B cell (primary cell): ENCODE results near the gene GATA5. TPM values are rescaled to one million over a fixed set of nuclear protein-coding genes. Genes with fewer than 3 reads are reported as not detected.

Experiments
- ATAC-seq: fragments of 200-7000 bp; cut with Tn5 transposase; one replicate; pipeline ENCODE4 v1.10.0; 2021; ENCODE audit warnings: low read depth, mild to moderate bottlenecking, moderate number of reproducible peaks, moderate library complexity
- CTCF ChIA-PET: fragments of 350-600 bp; sonication (Branson Sonifier 250); formaldehyde crosslinking; loops from one replicate; lab custom pipeline; 2021; ENCODE audit warnings: antibody characterized with exemption, inconsistent platforms; lab: Charles Lee
- POLR2A ChIA-PET: fragments of 350-600 bp; sonication (Branson Sonifier 250); formaldehyde crosslinking; loops from one replicate; lab custom pipeline; 2021; ENCODE audit warnings: antibody characterized with exemption; lab: Charles Lee
- DNase-seq: peaks from one replicate; pipeline ENCODE4 v3.0.0; 2013
- H2AFZ ChIP-seq: 2 replicates; pipeline ENCODE4 v1.6.1; 2012; ENCODE audit warnings: mild to moderate bottlenecking, low read depth, low read length; ENCODE audit not compliant: insufficient read depth, poor library complexity, severe bottlenecking
- H3K27ac ChIP-seq, 2 donors: 1 replicate in 1 of 2; 2 replicates in 1 of 2; pipeline ENCODE4 v1.5.1; 2012 to 2013; ENCODE audit warnings: low read length in 2 of 2, mild to moderate bottlenecking in 2 of 2, moderate library complexity in 1 of 2
- H3K27me3 ChIP-seq, 4 experiments: fragments of 200-600 bp in 1 of 4; sonication (generic) in 1 of 4; replicated peaks in 1 of 4; 1 replicate in 2 of 4; 2 replicates in 2 of 4; pipeline versions ENCODE4 v1.6.1 to v1.7.0; 2013 to 2016; ENCODE audit warnings: low read length in 3 of 4, mild to moderate bottlenecking in 2 of 4, mixed read lengths in 1 of 4, moderate library complexity in 1 of 4; ENCODE audit not compliant: insufficient read depth in 4 of 4, control insufficient read depth in 3 of 4; ENCODE audit errors: control extremely low read depth in 1 of 4
- H3K36me3 ChIP-seq, 2 experiments: replicated peaks in 1 of 2; 1 replicate in 1 of 2; 2 replicates in 1 of 2; pipeline versions ENCODE4 v1.6.1 to v1.7.1; 2013; ENCODE audit warnings: low read length in 1 of 2; ENCODE audit not compliant: insufficient read depth in 2 of 2, control insufficient read depth in 1 of 2; ENCODE audit errors: control extremely low read depth in 1 of 2, extremely low read depth in 1 of 2
- H3K4me1 ChIP-seq, 2 donors: fragments of 200-600 bp in 1 of 2; sonication (generic) in 1 of 2; 1 replicate in 1 of 2; 2 replicates in 1 of 2; pipeline versions ENCODE4 v1.5.1 to v1.6.1; 2013 to 2017; ENCODE audit warnings: low read length in 2 of 2; ENCODE audit not compliant: control insufficient read depth in 2 of 2, insufficient read depth in 2 of 2
- H3K4me2 ChIP-seq: replicated peaks from 2 replicates; pipeline ENCODE3; 2012; ENCODE audit warnings: mild to moderate bottlenecking, low read depth, low read length; ENCODE audit not compliant: poor library complexity, severe bottlenecking
- H3K4me3 ChIP-seq, 5 experiments: fragments of 200-600 bp in 1 of 5; sonication (generic) in 1 of 5; 1 replicate in 3 of 5; 2 replicates in 2 of 5; pipeline versions ENCODE4 v1.5.1 to v1.7.0; 2011 to 2016; ENCODE audit warnings: low read length in 4 of 5, mild to moderate bottlenecking in 4 of 5, low read depth in 2 of 5, control low read depth in 1 of 5, moderate library complexity in 1 of 5; ENCODE audit not compliant: insufficient read depth in 1 of 5; ENCODE audit errors: control extremely low read depth in 1 of 5, extremely low read depth in 1 of 5
- H3K79me2 ChIP-seq: fragments of 200-600 bp; sonication (generic); one replicate; pipeline ENCODE4 v1.6.0; 2016; ENCODE audit warnings: low read length; ENCODE audit not compliant: control insufficient read depth, insufficient read depth
- H3K9ac ChIP-seq: fragments of 200-600 bp; sonication (generic); 2 replicates; pipeline ENCODE4 v1.6.1; 2017; ENCODE audit warnings: mild to moderate bottlenecking, low read length, moderate library complexity
- H3K9me3 ChIP-seq, 3 donors: one replicate each; pipeline versions ENCODE4 v1.6.1 to v1.7.1; 2013; ENCODE audit warnings: low read length in 2 of 3; ENCODE audit not compliant: control insufficient read depth in 2 of 3, insufficient read depth in 1 of 3; ENCODE audit errors: control extremely low read depth in 1 of 3
- H4K20me1 ChIP-seq: 2 replicates; pipeline ENCODE4 v1.6.0; 2012; ENCODE audit warnings: mild to moderate bottlenecking, low read length; ENCODE audit not compliant: insufficient read depth, control insufficient read depth, poor library complexity, severe bottlenecking
- H3K27ac Mint-ChIP-seq: one replicate; pipeline ENCODE4 v1.8.0; 2021; ENCODE audit warnings: mixed read lengths
- H3K27me3 Mint-ChIP-seq: one replicate; pipeline ENCODE4 v1.8.0; 2021; ENCODE audit warnings: mixed read lengths
- H3K4me1 Mint-ChIP-seq: one replicate; pipeline ENCODE4 v1.8.0; 2021; ENCODE audit warnings: mixed read lengths
- H3K4me3 Mint-ChIP-seq: one replicate; pipeline ENCODE4 v1.8.0; 2021; ENCODE audit warnings: mixed read lengths
- H3K9me3 Mint-ChIP-seq: one replicate; pipeline ENCODE4 v1.8.0; 2022; ENCODE audit warnings: mixed read lengths; ENCODE audit not compliant: insufficient read depth
- CTCF ChIP-seq: fragments of 200-600 bp; IDR thresholded peaks from one replicate; pipeline ENCODE4 v1.8.0; 2022; ENCODE audit warnings: antibody characterized with exemption, mild to moderate bottlenecking
- EZH2 ChIP-seq: IDR thresholded peaks from 2 replicates; pipeline ENCODE4 v1.6.1; 2012; ENCODE audit warnings: borderline replicate concordance, low read depth, mild to moderate bottlenecking, moderate library complexity, low read length; ENCODE audit not compliant: insufficient read depth, poor library complexity, severe bottlenecking
- WGBS: methylation state at CpG from one replicate; pipeline ENCODE4 v1.1.5; 2013; ENCODE audit warnings: missing lambda C conversion rate; ENCODE audit not compliant: insufficient coverage; 5-methylcytosine and 5-hydroxymethylcytosine counted together
- intact Hi-C: fragments of 100-400 bp; cut with micrococcal nuclease; formaldehyde crosslinking; loops from one replicate; pipeline ENCODE4 v1.10.0; 2022
- polyA plus RNA-seq: library from polyadenylated mRNA; depleted of rRNA; stranded (reverse); fragments of >200 nt; gene quantifications from 2 replicates; pipeline ENCODE4 v1.2.3, GENCODE V29; 2012
- total RNA-seq, 2 donors: library from RNA; stranded (reverse); fragments of 120-200 nt in 1 of 2; gene quantifications; 1 replicate in 1 of 2; 2 replicates in 1 of 2; pipeline versions ENCODE4 v1.2.3 to v1.2.4, GENCODE V29; 2013 to 2022

Gene GATA5
- total and polyA plus RNA-seq, 2 donors (not counting 1 experiment from before 2014, with no cell fraction given), result not detected

DNA sequence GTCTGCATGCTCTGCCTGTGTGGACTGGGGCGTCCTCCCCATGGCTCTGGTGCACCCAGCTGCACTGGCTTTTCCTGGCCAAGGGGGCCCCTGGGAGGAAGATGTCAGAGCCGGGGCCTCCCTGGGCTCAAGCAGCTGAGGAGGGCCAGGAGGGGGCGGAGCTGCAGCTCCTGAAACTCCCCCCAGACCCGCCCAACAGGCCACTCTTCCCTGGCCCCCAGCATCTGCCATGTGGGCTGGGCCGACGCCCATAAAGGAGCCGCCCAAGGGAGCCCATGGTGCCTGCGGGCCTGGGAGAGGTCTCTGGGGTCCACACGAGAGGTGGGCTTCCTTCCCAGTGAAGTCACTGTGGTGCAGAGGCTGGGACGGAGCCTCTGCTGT lies 52.5 kb downstream of the GATA5 start:
- H3K27me3 Mint-ChIP-seq, result no peaks in the 10 kb centered on the region
- TF ChIP-seq EZH2, result no peak
- no peak for TF ChIP-seq CTCF
- ChIA-PET CTCF (no interaction called here), POLR2A (no interaction called here)
- ATAC-seq (no peak), DNase-seq (no peak)
- H3K9me3 ChIP-seq, result peaks cover 0 to 15% (median 0%) of the 10 kb centered on the region in 3 donors
- H3K4me3 ChIP-seq, result no peak overlapping the region
- H3K27me3 ChIP-seq, result no peaks in the 10 kb centered on the region
- H3K27ac Mint-ChIP-seq, result no peak overlapping the region
- no peaks in the 10 kb centered on the region for H3K9me3 Mint-ChIP-seq
- no peak overlapping the region for H2AFZ ChIP-seq
- no peak overlapping the region for H3K4me3 Mint-ChIP-seq
- 53% methylated on average over 7 of the region's 10 CpGs for WGBS
- H3K4me1 ChIP-seq, result no peaks in the 10 kb centered on the region
- no peak overlapping the region for H3K9ac ChIP-seq
- no peak overlapping the region for H3K4me2 ChIP-seq
- no peaks in the 10 kb centered on the region for H3K4me1 Mint-ChIP-seq
- intact Hi-C loops, result no loop called here
- no peaks in the 10 kb centered on the region for H3K36me3 ChIP-seq
- no peaks in the 10 kb centered on the region for H3K79me2 ChIP-seq
- no peak overlapping the region for H3K27ac ChIP-seq
- no peaks in the 10 kb centered on the region for H4K20me1 ChIP-seq

DNA sequence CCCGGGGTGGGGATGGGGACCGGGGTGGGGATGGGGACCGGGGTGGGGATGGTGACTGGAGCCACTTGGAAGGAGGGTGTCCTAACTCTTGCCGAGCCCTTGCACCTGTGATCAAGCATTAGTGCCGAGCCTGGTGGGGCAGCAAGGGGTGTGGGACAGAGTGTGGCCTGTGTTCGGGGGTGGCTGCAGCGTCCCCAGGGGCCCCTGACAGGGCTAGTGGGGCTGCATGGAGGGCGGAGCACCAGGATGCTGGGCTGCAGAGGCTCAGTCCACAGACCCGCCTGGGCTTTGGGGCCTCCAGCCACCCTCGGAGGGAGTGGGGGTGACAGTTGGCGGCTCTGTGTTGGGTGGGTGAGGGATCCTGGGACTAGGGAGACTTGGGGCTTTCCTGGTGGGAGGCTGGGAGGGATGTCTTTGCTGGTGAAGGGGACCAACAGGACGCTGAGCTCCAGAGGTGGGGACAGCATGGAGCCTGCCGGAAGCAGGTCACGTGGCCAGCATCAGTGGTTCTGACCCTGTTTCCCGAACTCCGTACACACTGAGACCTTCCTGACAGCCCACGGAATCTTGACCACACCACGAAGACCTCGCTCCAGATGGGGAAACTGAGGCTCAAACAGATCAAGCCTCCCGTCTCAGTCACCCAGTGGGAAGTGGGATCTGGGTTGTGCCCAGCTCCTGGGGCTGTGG lies 53.0 kb downstream of the GATA5 start:
- H3K9ac ChIP-seq, result no peak overlapping the region
- H3K27ac Mint-ChIP-seq, result no peak overlapping the region
- no peaks in the 10 kb centered on the region for H3K27me3 ChIP-seq
- H3K9me3 ChIP-seq, result peaks cover 0 to 15% (median 0%) of the 10 kb centered on the region in 3 donors
- no peaks in the 10 kb centered on the region for H3K4me1 Mint-ChIP-seq
- no peaks in the 10 kb centered on the region for H3K9me3 Mint-ChIP-seq
- H3K79me2 ChIP-seq, result no peaks in the 10 kb centered on the region
- H3K4me3 Mint-ChIP-seq, result no peak overlapping the region
- no peaks in the 10 kb centered on the region for H3K4me1 ChIP-seq
- no peak overlapping the region for H3K4me2 ChIP-seq
- DNase-seq, result no peak
- intact Hi-C loops, result no loop called here
- ChIA-PET POLR2A (no interaction called here), CTCF (no interaction called here)
- no peaks in the 10 kb centered on the region for H3K27me3 Mint-ChIP-seq
- H3K4me3 ChIP-seq, result no peak overlapping the region
- H2AFZ ChIP-seq, result no peak overlapping the region
- no peak for ATAC-seq
- 80% methylated on average over 18 of the region's 20 CpGs for WGBS
- no peaks in the 10 kb centered on the region for H3K36me3 ChIP-seq
- no peak overlapping the region for H3K27ac ChIP-seq
- TF ChIP-seq EZH2, result no peak
- TF ChIP-seq CTCF, result no peak
- H4K20me1 ChIP-seq, result no peaks in the 10 kb centered on the region
